GM21360 (cell line): ENCODE measurements around the gene FAM83G.
"Not testable (repeated sequence)": the region's sequence is repeated elsewhere in the genome, so short reads cannot be mapped to it uniquely, and the experiment has no call there.

Experiments
- ATAC-seq: cut with Tn5 transposase; IDR thresholded peaks from one replicate; pipeline ENCODE4 v1.9.1; 2021; ENCODE audit warnings: mild to moderate bottlenecking, moderate library complexity; ENCODE audit not compliant: unreplicated experiment

The FAM83G gene

DNA sequence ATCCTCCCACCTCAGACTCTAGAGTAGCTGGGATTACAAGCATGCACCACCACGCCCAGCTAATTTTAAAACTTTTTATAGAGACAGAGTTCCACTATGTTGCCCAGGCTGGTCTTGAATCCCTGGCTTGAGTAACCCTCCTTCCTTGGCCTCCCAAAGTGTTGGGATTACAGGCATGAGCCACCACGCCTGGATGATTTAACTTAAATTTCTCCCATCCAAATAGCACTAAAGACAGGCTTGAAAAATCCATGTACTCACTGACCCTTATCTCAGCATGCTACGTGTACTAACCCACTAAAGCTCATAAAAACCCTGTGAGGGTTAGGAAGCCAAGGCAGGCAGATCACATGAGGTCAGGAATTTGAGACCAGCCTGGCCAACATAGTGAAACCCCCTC is 48.0 kb downstream of the FAM83G start:
- no peak for ATAC-seq

DNA sequence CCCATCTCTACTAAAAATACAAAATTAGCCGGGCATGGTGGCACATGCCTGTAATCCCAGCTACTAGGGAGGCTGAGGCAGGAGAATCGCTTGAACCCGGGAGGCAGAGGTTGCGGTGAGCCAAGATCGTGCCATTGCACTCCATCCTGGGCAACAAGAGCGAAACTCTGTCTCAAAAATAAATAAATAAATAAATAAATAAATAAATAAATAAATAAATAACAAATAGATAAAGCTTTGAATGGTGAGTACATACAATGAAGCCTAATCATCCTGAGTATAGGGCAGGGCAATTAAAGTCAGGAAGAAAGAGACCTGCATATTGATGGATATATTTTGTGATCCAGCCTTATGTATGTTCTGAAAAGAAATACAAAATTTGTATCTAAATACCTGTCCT is 48.5 kb downstream of the FAM83G start:
- ATAC-seq: not testable (repeated sequence)

DNA sequence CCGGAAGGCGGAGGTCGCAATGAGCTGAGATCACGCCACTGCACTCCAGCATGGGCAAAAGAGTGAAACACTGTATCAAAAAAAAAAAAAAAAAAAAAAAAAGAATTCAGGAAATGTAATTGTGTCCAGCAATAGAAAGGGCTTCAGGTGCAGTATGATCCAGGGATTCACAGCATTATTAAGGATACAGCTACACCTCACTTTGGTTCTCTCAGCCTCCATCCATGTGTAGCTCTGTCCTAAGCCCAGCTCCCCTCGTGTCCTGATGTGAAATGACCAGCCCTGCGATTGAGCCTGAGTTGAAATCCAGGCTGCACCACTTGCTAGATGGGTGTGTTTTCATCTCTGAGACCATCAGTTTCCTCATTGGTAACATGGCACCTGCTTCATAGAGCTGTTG is 49.6 kb downstream of the FAM83G start:
- no peak for ATAC-seq

DNA sequence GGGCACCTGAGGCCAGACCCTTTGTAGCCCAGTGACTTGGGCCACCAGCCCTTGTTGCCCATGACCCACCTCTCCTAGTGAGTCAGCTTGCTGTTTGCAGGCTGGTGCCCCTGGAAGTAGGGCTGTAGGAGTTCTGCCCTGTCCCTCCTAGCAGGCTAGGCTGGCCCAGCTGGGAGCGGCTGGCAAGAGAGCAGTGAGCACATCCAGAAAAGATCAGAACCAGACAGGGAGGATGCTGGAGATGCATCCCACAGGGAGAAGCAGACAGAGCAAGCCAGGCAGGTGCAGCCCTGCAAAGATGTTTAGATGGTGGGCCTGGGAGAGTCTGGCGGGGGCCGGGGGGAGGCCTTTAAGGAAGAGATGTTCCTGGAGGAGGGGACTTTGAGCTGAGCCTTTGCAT is 50.2 kb downstream of the FAM83G start:
- no peak for ATAC-seq

DNA sequence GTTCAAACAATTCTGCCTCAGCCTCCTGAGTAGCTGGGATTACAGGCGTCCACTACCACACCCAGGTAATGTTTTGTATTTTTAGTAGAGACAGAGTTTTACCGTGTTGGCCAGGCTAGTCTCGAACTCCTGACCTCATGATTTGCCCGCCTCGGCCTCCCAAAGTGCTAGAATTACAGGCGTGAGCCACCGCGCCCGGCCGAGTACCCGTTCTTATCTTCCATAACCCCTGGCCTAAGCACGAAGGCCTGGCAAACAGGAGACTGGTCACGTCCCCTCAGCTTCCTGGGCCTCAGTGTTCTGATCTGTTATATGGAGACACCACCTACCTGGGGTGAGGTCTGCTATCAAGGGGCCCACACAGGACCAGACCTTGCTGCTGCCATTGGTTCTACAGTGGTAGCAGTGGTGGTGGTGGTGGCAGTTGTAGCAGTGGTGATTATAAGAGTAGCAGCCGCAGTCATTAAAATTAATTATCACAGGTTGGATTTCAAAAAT is 51.3 kb downstream of the FAM83G start:
- no peak for ATAC-seq

DNA sequence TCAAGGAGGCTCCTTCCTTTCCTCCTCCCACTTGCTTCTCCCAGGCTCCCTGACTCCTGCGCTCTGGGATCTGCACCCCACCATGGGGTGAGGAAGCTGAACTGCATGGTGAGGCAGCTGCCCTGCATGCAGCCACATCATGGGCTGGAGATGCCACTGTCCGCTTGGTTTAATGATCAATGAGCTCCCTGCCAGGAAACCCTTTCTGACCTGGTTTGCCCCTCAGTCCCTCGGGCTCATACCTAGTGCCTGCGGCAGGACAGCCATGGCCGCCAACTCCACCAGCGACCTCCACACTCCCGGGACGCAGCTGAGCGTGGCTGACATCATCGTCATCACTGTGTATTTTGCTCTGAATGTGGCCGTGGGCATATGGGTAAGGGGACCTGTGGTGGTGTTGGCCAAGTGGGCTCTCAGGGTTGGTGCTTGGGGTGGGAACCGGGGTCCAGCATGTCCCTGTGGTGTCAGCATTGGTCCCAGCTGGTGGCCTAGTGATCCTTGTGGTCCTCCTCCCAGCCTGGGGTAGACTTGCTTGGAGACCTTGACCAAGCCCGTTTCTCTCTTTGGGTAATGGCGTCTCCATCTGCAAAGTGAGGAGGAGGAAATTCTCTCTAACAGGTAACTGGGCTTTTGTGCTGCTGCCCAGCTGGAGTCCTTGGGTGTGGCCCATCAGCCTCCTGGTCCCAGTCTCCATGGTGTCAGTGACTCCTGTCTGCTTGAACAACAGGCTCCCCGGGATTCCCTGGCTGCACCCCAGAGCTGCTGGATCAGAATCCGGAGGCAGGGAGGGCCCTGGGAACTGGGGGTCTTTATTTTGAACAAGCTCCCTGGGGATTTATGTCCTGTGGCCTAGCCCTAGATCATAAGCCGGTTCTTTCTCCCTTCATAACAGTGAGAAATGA is 52.4 kb downstream of the FAM83G start, which contains the start of gene SLC5A10:
Gene SLC5A10, plus strand, starts transcription at position 225 of the 902 bp plus-strand sequence. Its CDS starts 41 bp downstream, at position 266.
- ATAC-seq: no peak

DNA sequence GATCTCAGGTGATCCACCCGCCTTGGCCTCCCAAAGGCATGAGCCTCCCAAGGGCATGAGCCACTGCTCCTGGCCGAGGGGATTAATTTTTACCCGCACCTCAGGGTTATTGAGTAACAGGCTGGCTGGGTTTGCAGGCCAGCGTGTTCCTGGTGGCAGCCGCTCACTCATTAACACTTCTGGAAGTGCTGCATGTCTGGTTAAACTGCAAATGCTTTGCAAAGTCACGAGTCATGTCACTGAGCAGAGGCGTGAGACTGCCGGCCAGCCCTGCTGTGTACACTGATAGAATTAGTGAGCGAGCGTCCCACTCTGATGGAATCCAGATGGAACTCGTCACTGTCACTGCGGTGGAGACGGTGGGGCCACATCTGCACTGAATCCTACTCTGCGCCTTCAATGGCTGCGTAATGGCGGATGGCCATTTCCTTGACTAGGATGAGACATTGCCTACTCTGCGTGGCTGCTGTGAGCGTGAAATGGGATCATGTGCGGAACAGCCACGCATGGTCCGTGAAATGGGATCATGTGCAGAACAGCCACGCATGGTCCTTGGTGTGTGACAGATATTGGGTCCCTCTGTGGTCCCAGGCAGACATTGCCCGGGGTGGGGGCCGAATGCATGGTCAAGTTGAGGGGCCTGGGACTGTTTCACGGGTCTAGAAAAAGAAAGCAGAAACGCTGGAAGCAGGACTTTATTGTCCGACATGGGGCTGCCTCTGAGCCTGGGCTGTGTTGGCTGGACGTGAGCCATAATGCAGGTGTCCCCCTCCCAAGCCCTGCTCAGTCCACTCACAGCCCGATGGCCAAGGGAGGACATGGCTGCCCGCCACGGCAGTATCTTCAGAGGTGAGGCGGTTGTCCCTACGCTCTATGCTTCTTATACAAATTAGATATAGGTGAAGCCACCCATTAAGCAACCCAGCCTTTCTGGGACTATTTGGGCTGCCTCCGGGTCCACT is 53.3 kb downstream of the FAM83G start:
- ATAC-seq: no peak

DNA sequence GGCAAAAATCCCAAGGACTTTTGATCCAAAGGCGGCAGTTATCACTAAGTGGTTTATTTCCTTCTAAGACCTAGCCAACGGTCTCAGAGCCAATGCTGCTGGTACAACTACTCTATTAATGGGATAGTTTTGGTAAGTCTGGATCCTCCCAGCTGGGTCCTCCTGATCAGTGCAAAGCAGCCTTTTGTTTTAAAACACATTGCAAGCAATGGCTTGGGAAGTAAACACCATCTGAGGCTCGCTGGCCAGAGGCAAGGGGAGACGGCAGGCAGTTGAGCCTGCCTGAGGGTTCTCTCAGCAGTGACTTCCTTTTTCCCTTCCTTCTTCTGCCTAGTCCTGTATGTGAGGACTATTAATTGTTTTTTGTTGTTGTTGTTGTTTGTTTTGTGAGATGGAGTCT is 54.2 kb downstream of the FAM83G start:
- ATAC-seq: no peak

DNA sequence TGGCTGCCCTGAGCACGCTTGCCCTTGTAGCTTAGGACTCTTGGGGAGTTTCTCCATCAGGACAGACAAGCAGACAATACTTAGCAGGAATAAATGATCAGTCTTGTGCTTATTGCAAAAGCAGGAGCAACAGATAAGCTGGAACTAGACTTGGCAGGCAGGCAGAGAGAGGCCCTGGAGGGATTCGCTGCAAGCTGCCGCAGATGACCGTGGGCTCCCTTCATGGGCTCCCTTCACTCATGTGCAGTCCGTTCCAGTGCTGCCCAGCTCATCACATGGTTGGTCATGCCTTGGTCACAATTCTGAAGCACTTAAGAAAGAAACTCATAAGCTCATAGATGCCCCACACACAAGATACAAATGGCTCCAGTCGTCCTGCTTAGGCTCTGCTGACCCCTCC is 55.0 kb downstream of the FAM83G start:
- no peak for ATAC-seq

DNA sequence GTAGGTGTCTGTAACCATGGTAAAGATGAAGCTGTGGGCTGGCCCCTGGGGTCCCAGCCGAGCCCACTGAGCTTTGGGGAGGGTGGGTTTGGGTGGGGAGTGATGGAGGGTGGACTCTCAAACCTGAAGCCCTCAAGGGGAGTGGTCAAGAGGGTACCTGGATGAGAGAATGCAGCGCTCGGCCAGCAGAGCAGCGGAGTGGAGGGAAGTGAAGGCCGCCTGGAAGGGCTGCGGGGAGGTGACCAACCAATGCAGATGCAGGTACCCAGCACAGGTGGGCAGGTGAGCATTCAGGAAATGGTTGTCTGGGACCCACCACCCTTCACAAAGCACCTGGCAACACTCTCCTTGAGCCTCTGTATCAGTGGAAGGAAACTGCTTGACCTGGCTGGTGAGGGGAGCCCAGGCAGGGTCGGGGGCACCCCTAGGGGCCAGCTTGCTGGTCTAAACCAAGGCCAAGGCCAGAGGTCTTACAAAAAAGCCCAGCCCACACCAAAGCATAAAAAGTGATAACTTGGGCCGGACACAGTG is 56.0 kb downstream of the FAM83G start:
- ATAC-seq: no peak

DNA sequence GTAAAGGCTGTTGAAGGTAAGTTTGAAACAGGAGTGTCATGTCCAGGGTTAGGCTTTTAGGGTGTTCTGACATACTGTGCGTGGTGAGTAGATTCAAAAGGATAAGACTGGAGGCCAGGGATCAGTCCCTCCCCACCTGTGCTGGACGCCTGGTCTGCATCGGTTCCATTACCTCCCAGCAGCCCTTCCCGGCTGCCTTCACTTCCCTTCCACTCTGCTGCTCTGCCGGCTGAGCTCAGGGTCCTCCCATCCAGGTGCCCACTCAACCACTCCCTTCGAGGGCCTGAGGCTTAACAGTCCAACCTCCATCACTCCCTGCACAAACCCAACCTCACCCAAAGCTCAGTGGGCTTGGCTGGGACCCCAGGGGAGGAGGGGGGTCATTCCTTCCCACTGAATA is 56.7 kb downstream of the FAM83G start:
- no peak for ATAC-seq

DNA sequence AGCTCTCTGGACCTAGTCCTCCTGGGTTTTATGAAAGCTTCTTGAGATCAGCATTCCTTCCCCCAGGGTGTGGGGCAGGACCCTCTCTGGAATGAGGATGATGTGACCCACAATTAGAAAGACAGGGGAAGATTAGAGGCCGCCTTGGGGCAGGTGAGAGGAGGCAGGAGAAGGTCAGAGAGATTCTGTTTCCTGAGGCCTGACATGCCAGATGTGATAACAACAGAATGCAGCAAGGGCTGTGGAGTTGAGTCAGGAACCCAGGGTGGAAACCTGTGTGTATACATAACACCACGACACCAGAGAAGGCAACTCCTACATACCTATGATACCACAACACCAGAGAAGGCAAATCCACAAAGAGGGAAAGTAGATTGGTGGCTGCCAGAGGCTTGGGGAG is 58.0 kb downstream of the FAM83G start:
- ATAC-seq: no peak

DNA sequence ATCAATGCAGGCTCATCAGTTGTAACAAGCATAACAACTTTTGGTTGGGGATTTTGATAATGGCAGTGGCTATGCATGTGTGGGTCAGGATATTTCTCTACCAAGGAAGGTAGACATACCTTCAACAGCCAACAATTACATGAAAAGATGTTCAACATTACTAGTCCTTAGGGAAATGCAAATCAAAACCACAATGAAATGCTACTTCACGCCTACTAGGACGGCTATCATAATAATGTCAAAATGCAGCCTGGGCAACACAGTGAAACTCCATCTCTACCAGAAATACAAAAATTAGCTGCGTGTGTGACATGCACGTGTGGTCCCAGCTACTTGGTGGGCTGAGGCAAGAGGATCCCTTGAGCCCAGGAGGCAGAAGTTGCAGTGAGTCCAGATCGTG is 59.9 kb downstream of the FAM83G start:
- no peak for ATAC-seq

DNA sequence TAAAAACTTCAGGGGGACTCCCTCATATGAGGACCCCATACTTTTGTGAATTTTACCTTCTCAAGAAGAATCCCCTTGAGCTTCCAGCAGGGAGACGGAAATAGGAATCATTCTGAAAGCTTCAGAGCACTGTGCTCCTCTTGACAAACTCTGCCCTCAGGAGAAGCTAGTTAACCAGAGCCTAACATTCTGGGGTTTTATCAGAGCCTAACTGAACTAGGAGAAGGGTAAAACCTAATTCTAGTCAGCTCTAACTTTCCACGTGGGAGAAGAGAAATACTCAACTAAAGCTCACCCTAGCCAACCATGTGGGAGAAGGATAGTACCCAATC is 65.9 kb downstream of the FAM83G start:
- ATAC-seq: no peak

DNA sequence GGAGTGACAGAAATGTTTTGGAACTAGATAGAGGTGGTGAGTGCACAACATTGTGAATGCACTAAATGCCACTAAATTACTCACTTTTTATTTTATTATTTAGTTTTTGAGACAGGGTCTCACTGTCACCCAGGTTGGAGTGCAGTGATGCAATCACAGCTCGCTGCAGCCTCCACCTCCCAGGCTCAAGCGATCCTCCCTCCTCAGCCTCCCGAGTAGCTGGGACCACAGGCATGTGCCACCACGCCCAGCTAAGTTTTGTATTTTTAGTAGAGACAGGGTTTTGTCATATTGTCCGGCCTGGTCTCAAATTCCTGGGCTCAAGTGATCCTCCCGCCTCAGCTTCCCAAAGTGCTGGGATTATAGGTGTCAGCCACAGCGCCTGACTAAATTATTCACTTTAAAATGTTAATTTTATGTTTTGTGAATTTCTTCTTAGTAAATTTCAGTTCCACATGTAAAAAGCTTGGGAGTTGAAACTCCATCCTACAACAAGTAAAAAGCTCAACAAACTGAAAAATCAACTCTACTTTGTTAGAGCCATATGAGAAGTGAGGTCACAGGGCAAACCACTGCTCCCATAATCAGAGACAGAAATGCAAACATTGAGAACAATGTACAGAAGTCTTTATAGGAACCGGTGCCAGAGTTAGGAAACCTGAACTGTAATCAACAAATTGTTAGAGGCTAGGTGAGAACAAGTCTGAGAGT is 66.4 kb downstream of the FAM83G start:
- no peak for ATAC-seq

DNA sequence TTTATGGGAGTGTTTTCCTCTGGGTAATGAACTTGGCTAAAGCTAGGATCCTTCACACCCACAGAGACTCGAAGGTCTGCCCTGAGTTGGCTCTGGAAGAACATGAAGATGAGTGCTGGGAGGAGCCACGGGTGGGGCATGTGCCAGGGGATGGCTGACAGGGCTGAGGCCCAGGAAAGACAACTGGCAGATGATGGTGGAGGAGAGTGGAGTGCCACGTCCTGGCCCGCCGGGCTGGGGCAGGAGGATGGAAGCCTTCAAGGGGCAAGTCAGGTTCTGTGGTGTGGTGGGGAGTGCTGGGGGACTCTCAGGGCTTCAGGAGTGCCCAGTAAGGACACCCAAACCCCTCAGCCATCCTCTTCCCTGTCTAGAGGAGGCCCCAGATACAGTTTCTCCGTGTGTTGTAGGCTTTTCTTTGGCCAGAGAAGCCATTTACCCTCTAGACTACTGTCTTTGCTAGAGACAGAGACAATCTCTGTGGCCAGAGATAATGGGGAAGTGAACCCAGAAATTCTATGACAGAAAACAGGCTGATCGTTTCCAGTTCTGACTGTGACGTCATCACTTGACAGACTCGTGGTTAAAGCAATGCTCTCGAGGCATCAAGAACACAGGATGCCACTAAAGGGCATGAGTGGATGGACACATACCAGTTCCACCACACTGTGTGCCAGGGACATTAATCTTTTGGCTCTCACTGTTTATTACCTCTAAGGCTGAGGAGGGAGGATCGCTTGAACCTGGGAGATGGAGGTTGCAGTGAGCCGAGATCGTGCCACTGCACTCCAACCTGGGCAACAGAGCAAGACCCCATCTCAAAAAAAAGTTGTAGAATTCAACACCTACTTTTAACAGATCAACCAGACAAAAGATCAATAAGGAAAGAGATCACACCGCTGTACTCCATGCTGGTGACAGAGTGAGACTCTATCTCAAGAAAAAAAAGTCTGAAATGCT is 71.2 kb downstream of the FAM83G start:
- ATAC-seq: no peak

DNA sequence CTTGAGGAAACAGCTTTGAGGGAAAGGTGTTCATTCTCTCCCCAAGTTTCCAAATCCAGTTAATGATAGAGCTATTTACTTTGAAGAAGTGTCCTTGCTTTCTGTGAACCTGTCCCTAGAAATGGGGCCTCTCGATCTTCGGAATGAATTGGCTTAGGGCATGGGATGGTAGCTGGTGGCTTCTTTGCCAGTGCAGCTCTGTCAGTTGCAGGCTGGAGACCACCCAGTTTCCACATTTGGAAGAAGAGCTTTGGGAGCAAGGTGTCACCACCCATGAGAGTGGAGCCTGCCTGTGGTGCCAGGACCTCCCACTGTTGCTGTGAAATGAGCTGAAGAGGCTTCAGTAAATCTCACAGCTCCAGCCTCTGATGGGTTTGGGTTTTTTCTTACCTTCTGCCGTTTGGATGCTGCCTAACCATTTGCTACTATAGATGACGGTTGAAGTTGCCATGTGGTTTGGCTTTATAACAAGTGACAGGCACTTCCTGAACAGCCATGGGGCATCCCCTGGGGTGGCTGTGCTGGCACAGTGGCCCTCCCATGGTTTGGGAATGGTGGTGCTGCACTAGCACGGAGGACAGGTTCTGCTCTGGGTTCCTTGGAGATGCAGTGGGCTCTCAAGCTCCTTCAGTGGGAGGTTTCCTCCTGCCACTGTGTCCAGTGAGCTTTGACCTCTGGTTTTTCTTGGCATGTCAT is 72.1 kb downstream of the FAM83G start:
- ATAC-seq: no peak

DNA sequence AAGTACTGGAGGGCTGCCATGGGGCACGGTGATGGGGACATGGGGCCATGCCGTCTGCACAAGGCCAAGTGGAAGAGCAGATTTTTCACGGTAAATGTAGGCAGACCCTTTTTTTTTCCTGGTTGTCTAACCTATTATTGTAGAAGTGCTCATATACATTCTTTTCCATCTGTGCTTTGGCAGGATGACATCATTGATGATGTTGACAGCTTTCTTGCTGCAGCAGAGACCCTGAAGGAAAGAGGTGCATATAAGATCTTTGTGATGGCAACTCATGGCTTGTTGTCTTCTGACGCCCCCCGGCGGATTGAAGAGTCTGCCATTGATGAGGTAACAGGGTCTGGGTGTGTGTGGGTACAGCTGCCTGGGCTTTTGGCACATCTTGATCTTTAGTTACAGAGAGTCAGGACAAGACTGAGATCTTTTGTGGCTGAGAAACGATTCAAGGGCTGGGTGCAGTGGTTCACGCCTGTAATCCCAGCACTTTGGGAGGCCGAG is 75.9 kb downstream of the FAM83G start:
- no peak for ATAC-seq

DNA sequence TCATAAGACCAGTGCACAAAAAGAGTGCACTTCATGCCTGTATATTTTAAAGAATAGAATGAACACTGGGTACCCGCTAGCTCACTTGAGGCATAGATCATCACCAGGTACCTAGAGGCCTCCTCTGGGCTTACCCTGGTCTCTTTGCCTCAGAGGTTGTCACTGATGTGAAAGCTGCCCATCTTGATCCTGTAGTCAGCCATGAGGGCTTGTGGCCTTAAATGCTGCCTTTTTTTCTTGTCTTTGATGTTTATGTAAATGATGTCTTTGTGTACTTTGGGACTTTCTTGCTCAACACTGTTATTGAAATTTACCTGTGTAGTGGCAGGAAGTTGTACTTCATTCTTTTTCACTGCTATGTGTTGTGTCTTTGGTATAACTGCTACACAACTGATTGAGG is 79.4 kb downstream of the FAM83G start:
- ATAC-seq: no peak
